HEK293T (cell line): ENCODE results near the gene PPIL6.
A peak's percentile ranks its signal among the peaks of the same experiment; 100 is the strongest.

Experiments
- ELF4 ChIP-seq: fragments of 450-650 bp; IDR thresholded peaks from 2 replicates; pipeline ENCODE4 v1.6.1; 2017; ENCODE audit warnings: antibody characterized with exemption
- FOXK2 ChIP-seq: fragments of 450-650 bp; IDR thresholded peaks from 2 replicates; pipeline ENCODE4 v1.6.1; 2016; ENCODE audit warnings: mild to moderate bottlenecking
- FOXM1 ChIP-seq: fragments of 450-650 bp; IDR thresholded peaks from 2 replicates; pipeline ENCODE4 v1.6.1; 2017; ENCODE audit warnings: mild to moderate bottlenecking, borderline replicate concordance
- HDGF ChIP-seq: fragments of 450-650 bp; IDR thresholded peaks from 2 replicates; pipeline ENCODE4 v1.6.1; 2017; ENCODE audit warnings: antibody characterized with exemption, borderline replicate concordance
- L3MBTL2 ChIP-seq: fragments of 450-650 bp; conservative IDR thresholded peaks from 2 replicates; pipeline ENCODE4 v1.6.1; 2016; ENCODE audit warnings: mild to moderate bottlenecking
- NFRKB ChIP-seq: fragments of 450-650 bp; IDR thresholded peaks from 2 replicates; pipeline ENCODE4 v1.6.1; 2016; ENCODE audit warnings: mild to moderate bottlenecking, moderate library complexity
- SP1 ChIP-seq: fragments of 450-650 bp; IDR thresholded peaks from 2 replicates; pipeline ENCODE4 v1.6.1; 2017
- SUZ12 ChIP-seq: fragments of 450-650 bp; IDR thresholded peaks from 2 replicates; pipeline ENCODE4 v1.6.1; 2016; ENCODE audit warnings: mild to moderate bottlenecking
- TARDBP ChIP-seq: fragments of 450-650 bp; IDR thresholded peaks from 2 replicates; pipeline ENCODE4 v1.6.1; 2016
- TF ChIP-seq, protein P1 (sequence below): fragments of 450-650 bp; IDR thresholded peaks from 2 replicates; pipeline ENCODE4 v1.6.1; 2016

DNA sequence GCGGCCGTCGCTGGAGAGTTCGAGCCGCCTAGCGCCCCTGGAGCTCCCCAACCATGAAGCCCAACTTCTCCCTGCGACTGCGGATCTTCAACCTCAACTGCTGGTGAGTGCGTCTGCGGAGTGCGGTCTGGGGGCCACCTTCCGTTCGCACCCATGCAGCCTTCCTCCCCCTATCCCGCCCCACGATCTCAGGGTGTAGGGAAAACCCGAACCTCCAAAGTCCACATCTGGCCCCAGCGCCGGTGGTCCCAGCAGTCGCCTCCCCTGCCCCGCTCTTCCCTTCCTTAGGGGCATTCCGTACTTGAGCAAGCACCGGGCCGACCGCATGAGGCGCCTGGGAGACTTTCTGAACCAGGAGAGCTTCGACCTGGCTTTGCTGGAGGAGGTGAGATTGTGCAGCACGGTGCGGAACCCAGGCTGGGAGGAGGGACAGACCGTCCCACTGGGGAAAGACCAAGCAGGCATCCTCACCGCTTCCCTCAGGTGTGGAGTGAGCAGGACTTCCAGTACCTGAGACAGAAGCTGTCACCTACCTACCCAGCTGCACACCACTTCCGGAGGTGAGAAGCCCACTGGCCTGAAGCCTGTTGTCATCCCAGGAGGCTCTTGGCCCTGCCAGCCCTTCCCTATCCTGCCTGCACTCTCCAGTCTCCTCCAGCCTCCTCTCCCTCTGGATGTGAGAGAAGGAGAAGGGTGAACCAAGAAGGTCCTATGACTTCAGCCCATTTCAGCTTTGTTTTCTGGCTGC lies 815 bp upstream of the PPIL6 start:
- TF ChIP-seq SP1 (no peak), NFRKB (no peak), SUZ12 (no peak), L3MBTL2 (peak; percentile 66; the same call in 1 of the 2 replicates), HDGF (no peak), FOXK2 (no peak), FOXM1 (no peak), ELF4 (no peak), TARDBP (no peak)
- TF ChIP-seq, protein P1, sequence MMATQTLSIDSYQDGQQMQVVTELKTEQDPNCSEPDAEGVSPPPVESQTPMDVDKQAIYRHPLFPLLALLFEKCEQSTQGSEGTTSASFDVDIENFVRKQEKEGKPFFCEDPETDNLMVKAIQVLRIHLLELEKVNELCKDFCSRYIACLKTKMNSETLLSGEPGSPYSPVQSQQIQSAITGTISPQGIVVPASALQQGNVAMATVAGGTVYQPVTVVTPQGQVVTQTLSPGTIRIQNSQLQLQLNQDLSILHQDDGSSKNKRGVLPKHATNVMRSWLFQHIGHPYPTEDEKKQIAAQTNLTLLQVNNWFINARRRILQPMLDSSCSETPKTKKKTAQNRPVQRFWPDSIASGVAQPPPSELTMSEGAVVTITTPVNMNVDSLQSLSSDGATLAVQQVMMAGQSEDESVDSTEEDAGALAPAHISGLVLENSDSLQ = no peak
